Right forelimb (tissue), 1 donor: ENCODE results near the gene ITGA3.

Source experiments
- DNase-seq: peaks from one replicate; pipeline ENCODE4 v3.0.0-alpha.2; 2018

Gene ITGA3

DNA sequence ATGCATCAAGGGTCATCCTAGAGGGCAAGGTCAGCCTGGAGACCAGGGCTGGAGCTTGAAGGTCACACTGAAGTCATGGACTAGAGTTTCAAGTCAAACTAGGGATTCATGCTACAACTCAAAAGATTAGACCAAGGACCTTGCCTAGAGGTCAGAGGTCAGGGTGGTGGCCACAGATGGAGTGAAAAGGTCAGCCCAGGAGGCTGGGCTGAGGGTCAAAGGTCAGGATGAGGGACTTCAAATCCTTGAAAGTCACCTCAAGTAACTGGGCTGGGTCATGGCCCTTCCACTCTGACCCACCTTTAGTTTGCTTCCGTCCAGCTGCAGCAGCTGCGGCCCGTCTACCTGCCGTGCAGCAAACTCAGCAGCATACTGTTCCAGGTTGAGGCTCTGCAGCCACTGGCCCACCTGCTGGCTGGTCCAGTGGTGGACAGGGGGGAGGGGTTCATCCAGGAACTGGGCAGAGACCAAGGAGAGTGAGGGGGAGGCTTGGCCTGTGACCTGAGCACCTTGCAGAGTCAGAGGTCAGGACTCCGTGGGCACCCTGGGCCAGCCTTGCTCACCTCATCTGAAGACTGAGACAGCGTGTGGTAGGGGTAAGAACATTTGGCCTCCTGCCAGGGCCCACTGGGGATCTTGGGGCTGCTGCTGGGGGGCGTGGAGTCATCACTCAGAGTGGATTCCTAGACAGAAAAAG, 57.9 kb downstream of the ITGA3 start:
- no peak for DNase-seq

GRCh38 chr17:50114401-50114800, 58.5 kb downstream of the ITGA3 start:
- DNase-seq, result no peak

GRCh38 chr17:50114849-50115357, 59.0 kb downstream of the ITGA3 start:
- no peak for DNase-seq

DNA sequence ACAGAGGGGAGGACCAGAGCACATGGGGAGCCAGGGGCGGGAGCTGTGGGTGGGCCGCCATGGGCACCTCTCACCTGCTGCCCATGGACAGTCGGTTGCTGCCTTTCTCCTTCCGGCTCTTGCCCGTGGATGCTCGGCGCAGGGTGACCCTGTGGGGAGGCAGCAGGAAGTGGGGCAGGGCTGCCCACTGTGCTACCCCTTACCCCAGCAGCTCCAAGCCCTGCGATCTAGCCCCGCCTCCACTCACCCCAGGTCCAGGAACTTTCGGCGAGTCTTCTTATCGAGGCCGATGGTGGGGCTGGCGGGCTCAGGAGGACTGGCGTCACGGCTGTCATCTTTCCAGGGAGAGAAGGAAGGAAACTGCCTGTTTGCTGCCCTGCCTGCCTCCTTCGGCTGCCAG, 59.8 kb downstream of the ITGA3 start:
- no peak for DNase-seq

DNA sequence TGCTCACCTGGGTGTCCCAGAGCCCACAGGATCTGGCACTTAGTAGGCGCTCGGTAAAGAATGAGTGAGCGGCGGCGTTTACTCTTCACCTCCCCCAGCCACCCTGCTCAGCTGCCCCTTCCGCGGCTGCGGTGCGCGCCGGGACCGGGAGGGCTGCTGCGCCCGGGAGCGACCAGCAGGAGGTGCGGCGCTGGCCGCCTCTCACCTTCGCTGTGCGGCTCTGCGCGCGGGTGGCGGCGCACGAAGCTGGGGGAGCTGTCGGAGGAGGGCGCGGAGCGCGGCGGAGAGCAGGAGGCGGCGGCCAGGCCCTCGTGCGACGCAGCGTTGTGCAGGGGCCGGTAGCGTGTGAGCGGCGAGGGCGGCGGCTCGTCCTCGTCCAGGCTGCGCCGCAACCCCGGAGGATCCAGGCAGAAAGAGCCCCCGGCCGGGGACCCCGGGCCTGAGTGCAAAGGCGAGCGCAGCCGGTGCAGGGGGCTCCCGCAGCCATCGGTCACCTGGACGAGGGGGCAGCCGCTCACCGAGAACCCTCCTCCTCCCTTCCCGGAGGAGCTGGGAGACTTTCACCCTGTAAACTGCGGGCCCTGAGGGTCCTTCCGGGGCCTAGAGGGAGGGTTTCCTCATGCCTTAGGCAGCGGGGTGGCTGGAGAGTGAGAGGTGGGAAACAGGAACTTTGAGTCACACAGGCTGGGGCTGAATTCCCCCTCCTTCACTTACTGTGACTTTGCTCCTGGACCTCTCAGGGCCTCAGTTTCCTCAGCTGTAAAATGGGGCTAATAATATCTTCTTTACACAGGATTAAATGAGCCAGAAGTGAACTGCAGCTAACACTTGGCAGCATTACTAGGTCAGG, 61.5 kb downstream of the ITGA3 start:
- DNase-seq, result peak; percentile 83

DNA sequence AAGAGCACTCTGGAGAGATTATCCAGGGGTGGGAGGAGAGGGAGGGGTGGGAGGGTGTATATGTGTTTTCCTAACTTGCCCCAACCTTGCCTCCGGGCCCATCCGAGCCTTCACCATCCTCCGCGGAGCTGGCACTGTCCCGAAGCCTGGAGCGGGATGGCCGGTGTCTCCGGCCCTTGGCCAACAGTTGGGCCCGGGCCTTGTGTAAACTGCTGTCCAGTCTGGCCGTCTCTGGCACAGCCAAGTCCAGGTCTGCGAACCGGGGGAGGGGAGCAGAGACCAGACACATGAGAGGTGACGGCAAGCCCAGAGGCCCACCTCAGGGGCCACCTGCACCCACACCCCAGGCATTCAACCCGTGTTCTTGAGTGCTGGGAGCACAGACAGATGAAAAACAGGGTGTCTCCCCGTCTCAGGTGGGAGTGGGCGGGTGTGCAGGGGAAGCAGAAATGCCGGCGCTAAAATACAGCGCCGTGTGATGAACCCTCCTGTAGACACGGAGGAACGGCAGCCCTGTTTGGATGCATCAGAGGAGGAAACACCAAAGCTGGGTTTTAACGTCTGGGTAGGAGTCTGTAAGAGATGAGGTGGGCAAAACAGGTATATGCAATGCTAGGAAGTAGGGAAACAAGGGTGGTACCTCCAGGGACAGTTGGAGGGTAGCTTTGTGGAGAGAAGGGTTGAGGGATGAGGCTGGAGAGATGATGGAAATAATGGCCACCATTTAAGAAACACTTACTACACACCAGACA, 62.3 kb downstream of the ITGA3 start:
- DNase-seq, result no peak

DNA sequence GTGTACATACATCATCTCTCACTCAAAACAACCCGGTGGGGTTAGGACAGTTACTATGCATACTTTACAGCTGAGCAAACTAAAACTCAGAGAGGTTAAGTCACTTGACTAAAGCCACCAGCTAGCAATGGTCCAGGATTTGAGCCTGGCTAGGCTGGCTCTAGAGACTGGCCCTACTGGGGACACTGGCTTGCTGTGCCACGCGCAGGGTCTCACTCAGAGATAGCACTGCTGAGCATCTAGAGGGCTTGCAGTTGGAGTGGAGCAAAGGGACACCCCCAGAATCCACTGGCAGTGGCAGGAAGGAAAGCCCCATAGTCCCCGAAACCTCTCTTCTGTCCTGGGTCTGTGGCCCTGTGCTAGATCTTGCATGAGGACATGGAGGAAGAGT, 62.9 kb downstream of the ITGA3 start:
- no peak for DNase-seq

DNA sequence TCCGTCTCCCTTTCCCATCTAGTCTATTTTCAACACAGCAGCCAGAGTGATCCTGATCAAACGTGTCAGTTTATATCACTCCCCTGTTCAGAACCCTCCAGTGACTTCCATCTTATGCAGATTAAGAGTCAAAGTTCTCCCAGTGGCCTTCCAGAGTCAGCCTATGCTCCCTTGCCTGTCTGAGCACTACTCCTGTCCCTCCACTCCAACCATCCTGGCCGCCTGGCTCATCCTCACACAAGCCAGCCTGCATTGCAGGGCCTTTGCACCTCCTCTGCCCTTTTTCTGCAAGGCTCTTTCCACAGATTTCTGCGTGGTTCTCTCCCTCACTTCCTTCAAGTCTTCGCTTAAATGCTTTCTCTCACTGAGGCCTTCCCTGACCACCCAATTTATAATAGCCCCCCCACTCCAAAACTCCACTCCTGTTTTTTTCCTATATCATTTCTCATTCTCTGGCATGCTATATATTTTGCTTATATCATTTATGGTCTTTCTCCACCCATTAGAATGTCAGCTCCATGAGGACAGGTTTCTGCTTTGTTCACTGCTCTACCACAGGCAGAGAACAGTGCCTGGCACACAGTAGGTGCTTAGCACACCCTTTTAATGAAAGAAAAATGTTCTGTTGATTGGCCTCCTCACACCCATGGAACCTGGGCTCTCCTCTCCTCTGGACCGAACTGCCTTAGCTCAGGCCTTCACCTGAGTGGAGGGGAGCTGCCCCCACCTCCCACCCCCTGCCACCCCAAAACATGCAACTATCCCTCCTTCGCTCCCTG, 64.8 kb downstream of the ITGA3 start:
- DNase-seq, result no peak

DNA sequence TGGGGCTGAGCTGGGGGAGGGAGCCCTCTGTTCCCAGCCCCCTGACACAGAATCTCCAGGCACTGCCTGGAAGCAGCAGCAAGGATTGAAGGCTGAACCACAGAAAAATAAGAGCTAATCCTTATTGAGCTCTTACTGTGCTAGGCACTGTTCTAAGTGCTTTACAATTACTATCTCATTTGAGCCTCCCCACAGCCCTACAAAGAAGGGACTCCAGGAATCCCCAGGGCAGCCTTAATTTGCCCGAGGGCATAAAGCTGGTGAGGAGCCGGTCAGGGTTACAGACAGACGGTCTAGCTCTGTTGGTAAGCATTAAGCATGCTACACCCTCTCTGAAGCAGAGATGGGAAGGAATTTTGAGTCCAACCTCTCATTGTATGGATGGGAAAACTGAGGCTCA, 67.0 kb downstream of the ITGA3 start:
- no peak for DNase-seq

- no peak for DNase-seq
These were observed 67.9 kb downstream of the ITGA3 start for GRCh38 chr17:50123649-50124349.

DNA sequence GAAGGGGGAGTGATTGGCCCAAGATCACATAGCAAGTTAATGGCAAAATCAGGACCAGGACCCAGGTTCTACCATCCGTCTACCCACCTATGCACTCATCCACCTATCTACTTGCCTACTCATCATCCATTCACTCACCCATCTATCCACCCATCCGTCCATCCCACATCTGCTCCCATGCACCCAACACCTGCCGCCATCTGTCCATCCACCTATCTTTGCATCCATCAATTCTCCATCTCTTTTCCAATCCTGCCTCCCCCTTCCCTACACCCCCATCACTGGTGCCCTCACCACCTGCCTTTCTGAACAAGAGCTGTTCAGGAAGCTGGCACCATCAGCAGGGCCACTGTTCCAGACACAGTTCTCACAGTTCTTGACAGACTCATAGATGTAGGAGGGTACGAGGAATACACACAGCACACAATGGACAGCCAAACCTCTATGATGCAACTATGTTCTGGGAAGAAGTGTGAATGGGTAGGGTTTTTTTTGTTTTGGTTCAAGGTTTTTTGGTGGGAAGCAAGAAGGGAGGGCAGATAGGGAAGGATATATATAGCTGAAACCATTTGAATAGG, 69.6 kb downstream of the ITGA3 start:
- no peak for DNase-seq

- no peak for DNase-seq
These were observed 71.9 kb downstream of the ITGA3 start for GRCh38 chr17:50127697-50128361.

DNA sequence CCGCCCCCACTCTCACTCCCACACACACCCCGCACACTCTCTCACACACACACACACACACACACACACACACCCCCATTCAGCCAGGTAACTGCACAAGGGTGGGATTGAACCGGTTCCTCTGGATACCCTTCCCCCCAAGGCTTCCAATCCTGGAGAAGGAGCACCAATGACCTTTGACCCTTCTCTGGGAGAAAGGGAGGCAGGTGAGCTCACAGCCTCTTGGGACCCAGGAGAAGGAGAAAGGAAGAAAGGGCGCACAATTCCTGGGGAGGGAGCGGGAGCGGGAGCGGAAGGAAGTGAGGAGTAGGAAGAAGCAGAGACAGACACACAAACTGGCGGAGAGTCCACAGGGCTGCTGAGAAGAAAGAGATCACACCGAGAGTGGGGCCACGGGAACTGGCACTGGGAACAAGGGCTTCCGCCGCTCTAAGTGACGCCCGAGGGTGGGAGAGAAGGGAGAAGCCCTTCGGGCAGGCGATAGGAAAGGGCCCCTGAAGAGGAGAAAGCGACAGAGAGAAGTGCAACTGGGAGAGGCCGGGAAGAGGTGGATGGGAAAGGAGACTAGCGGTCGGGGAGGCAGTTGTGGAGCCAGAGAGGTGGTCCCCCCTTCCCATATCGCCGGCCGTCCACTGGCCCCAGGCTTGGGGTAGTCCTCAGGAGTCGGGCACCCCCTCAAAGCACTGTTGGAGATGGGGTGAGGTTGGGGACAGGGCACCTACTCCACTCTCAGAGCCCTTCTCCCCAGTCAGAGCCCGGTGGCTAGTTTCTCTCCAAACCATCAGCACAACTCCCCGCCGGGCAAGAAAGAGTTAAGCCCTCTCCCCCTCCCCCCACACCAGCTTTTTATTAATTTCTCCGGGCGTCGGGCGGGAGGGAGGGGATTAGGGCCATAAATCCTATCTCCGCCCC, 72.8 kb downstream of the ITGA3 start:
- no peak for DNase-seq

- no peak for DNase-seq
These were observed 73.4 kb downstream of the ITGA3 start for GRCh38 chr17:50129353-50129727.

- peak; percentile 73 for DNase-seq
These were observed 74.0 kb downstream of the ITGA3 start, which contains the start of gene SAMD14 for GRCh38 chr17:50129728-50130558. Gene SAMD14, minus strand, starts transcription at chr17:50130160. Its CDS starts 5,201 bp downstream, at chr17:50124959.

GRCh38 chr17:50130559-50131305, 74.8 kb downstream of the ITGA3 start:
- DNase-seq, result no peak

GRCh38 chr17:50132104-50132794, 76.3 kb downstream of the ITGA3 start:
- no peak for DNase-seq
